HCT116 (cell line): Measurements from ENCODE around the gene COX8A. TPM values are rescaled to one million over a fixed set of nuclear protein-coding genes. Genes with fewer than 3 reads are reported as not detected.

Source experiments
- ATAC-seq: fragments of 200-7000 bp; cut with Tn5 transposase; 2 replicates; pipeline ENCODE4 v1.9.1; 2020; ENCODE audit warnings: mild to moderate bottlenecking, moderate library complexity
- BruUV-seq: library from RNA; stranded (reverse); fragments of 400-500 nt; replicated peaks from 2 replicates; lab custom pipeline; 2021; lab: Mats Ljungman, UMichigan
- CTCF ChIA-PET: fragments of 300-600 bp; sonication (Branson Sonifier 250); formaldehyde crosslinking; loops from one replicate; lab custom pipeline; 2021; ENCODE audit warnings: antibody characterized with exemption; lab: Charles Lee
- POLR2A ChIA-PET: fragments of 300-600, 350-600 bp; sonication (Branson Sonifier 250); formaldehyde crosslinking; loops from one replicate; lab custom pipeline; 2021; ENCODE audit warnings: antibody characterized with exemption; lab: Charles Lee
- RAD21 ChIA-PET, 2 experiments: fragments of 300-600 bp; sonication (Branson Sonifier 250); formaldehyde crosslinking; loops; one replicate each; lab custom pipeline; 2023; ENCODE audit warnings: low total read pairs in 2 of 2; ENCODE audit not compliant: uncharacterized antibody in 2 of 2, unreplicated experiment in 2 of 2, low non-redundant PET in 1 of 2; lab: Charles Lee
- DNase-seq: peaks from one replicate; pipeline ENCODE4 v3.0.0-alpha.2; 2010; ENCODE audit warnings: low read depth, low spot score
- H2AFZ ChIP-seq: fragments of 200-600 bp; shearing (Covaris generic), sonication (generic); 2 replicates; pipeline ENCODE4 v1.6.1; 2017; ENCODE audit warnings: low read depth, mixed run types, mixed read lengths, antibody characterized with exemption, low read length; ENCODE audit not compliant: poor library complexity, severe bottlenecking
- H3K27ac ChIP-seq: 2 replicates; pipeline ENCODE4 v1.5.1; 2012; ENCODE audit warnings: low read depth, low read length
- H3K27me3 ChIP-seq: fragments of 200-600 bp; sonication (generic); 2 replicates; pipeline ENCODE4 v1.6.1; 2016; ENCODE audit warnings: mixed run types, low read length, mixed read lengths; ENCODE audit not compliant: insufficient read depth
- H3K36me3 ChIP-seq, 2 experiments: fragments of 200-500 bp in 1 of 2; fragments of 200-600 bp in 1 of 2; sonication (Bioruptor generic) in 1 of 2; sonication (generic) in 1 of 2; 2 replicates each; pipeline versions ENCODE4 v1.5.1 to v1.6.1; 2014 to 2016; ENCODE audit warnings: low read length in 2 of 2, inconsistent platforms in 1 of 2, mixed read lengths in 1 of 2, mixed run types in 1 of 2; ENCODE audit not compliant: insufficient read depth in 2 of 2, control insufficient read depth in 1 of 2
- H3K4me1 ChIP-seq, 2 experiments: fragments of 200-600 bp in 1 of 2; sonication (generic) in 1 of 2; 2 replicates each; pipeline versions ENCODE4 v1.5.1 to v1.6.1; 2012 to 2017; ENCODE audit warnings: low read length in 2 of 2, inconsistent platforms in 1 of 2, mild to moderate bottlenecking in 1 of 2, mixed read lengths in 1 of 2, mixed run types in 1 of 2, moderate library complexity in 1 of 2; ENCODE audit not compliant: insufficient read depth in 2 of 2, control insufficient read depth in 1 of 2
- H3K4me2 ChIP-seq: fragments of 200-600 bp; sonication (generic); 2 replicates; pipeline ENCODE4 v1.6.1; 2017; ENCODE audit warnings: mixed run types, low read length, mixed read lengths
- H3K4me3 ChIP-seq, 2 experiments: fragments of 200-600 bp in 1 of 2; sonication (generic) in 1 of 2; replicated peaks in 1 of 2; 2 replicates each; pipeline ENCODE4 v1.5.1; 2011 to 2016; ENCODE audit warnings: low read length in 2 of 2, control low read depth in 1 of 2, low read depth in 1 of 2, mild to moderate bottlenecking in 1 of 2, mixed read lengths in 1 of 2, mixed run types in 1 of 2
- H3K79me2 ChIP-seq: fragments of 200-600 bp; sonication (generic); 2 replicates; pipeline ENCODE4 v1.6.1; 2017; ENCODE audit warnings: mild to moderate bottlenecking, mixed run types, low read length, moderate library complexity, mixed read lengths; ENCODE audit not compliant: insufficient read depth
- H3K9ac ChIP-seq: fragments of 200-600 bp; sonication (generic); 2 replicates; pipeline ENCODE4 v1.6.1; 2016; ENCODE audit warnings: low read length, mixed read lengths
- H3K9me2 ChIP-seq: fragments of 200-600 bp; sonication (generic), shearing (Covaris generic); 2 replicates; pipeline ENCODE4 v1.6.1; 2017; ENCODE audit warnings: mixed run types, mild to moderate bottlenecking, moderate library complexity; ENCODE audit not compliant: insufficient read depth
- H3K9me3 ChIP-seq, 2 experiments: fragments of 200-500 bp in 1 of 2; fragments of 200-600 bp in 1 of 2; sonication (Bioruptor generic) in 1 of 2; sonication (generic) in 1 of 2; 2 replicates each; pipeline ENCODE4 v1.6.1; 2014 to 2017; ENCODE audit warnings: low read length in 2 of 2, mixed read lengths in 2 of 2, inconsistent platforms in 1 of 2, low read depth in 1 of 2, mild to moderate bottlenecking in 1 of 2, mixed run types in 1 of 2, moderate library complexity in 1 of 2; ENCODE audit not compliant: control insufficient read depth in 1 of 2, insufficient read depth in 1 of 2
- H4K20me1 ChIP-seq: fragments of 200-600 bp; sonication (generic), shearing (Covaris generic); 2 replicates; pipeline ENCODE4 v1.6.1; 2017; ENCODE audit warnings: mixed run types, mild to moderate bottlenecking, moderate library complexity; ENCODE audit not compliant: insufficient read depth
- EZH2phosphoT487 ChIP-seq: fragments of 200-600 bp; IDR thresholded peaks from 2 replicates; pipeline ENCODE4 v1.6.1; 2018; ENCODE audit warnings: antibody characterized with exemption, borderline replicate concordance
- SRF ChIP-seq: IDR thresholded peaks from 2 replicates; pipeline ENCODE4 v1.6.1; 2012; ENCODE audit warnings: low read depth
- TCF7L2 ChIP-seq: IDR thresholded peaks from 2 replicates; pipeline ENCODE4 v1.7.0; 2011; ENCODE audit warnings: borderline replicate concordance, inconsistent platforms; ENCODE audit not compliant: insufficient read depth, insufficient read length; ENCODE audit errors: extremely low read depth
- ZNF274 ChIP-seq: fragments of 200-500 bp; sonication (Bioruptor generic); IDR thresholded peaks from 2 replicates; pipeline ENCODE4 v1.6.1; 2014; ENCODE audit warnings: mild to moderate bottlenecking, low read depth, low read length, inconsistent platforms
- intact Hi-C: fragments of 100-400 bp; cut with micrococcal nuclease; formaldehyde crosslinking; loops from 2 replicates; pipeline ENCODE4 v1.10.0; 2022
- total RNA-seq: library from RNA; stranded (reverse); gene quantifications from one replicate; pipeline ENCODE4 v1.2.1, GENCODE V29; 2021; ENCODE audit not compliant: unreplicated experiment
- TF ChIP-seq, protein P1 (sequence below), 3 experiments: fragments of 200-600 bp in 1 of 3; sonication (generic) in 1 of 3; IDR thresholded peaks in 2 of 3; conservative IDR thresholded peaks in 1 of 3; 2 replicates each; pipeline ENCODE4 v1.5.1; 2012 to 2017; ENCODE audit warnings: low read depth in 2 of 3, low read length in 2 of 3, antibody characterized with exemption in 1 of 3, borderline replicate concordance in 1 of 3, control low read depth in 1 of 3, mild to moderate bottlenecking in 1 of 3, mixed read lengths in 1 of 3, mixed run types in 1 of 3, moderate library complexity in 1 of 3; ENCODE audit not compliant: insufficient read depth in 1 of 3
- TF ChIP-seq, protein P2 (sequence below): IDR thresholded peaks from 2 replicates; pipeline ENCODE4 v1.6.1; 2011; ENCODE audit warnings: mild to moderate bottlenecking, low read length, moderate library complexity; ENCODE audit not compliant: insufficient replicate concordance; ENCODE audit errors: extremely low read depth

COX8A gene
- total RNA-seq, 1 experiment from 2014 or later = 536 TPM

DNA sequence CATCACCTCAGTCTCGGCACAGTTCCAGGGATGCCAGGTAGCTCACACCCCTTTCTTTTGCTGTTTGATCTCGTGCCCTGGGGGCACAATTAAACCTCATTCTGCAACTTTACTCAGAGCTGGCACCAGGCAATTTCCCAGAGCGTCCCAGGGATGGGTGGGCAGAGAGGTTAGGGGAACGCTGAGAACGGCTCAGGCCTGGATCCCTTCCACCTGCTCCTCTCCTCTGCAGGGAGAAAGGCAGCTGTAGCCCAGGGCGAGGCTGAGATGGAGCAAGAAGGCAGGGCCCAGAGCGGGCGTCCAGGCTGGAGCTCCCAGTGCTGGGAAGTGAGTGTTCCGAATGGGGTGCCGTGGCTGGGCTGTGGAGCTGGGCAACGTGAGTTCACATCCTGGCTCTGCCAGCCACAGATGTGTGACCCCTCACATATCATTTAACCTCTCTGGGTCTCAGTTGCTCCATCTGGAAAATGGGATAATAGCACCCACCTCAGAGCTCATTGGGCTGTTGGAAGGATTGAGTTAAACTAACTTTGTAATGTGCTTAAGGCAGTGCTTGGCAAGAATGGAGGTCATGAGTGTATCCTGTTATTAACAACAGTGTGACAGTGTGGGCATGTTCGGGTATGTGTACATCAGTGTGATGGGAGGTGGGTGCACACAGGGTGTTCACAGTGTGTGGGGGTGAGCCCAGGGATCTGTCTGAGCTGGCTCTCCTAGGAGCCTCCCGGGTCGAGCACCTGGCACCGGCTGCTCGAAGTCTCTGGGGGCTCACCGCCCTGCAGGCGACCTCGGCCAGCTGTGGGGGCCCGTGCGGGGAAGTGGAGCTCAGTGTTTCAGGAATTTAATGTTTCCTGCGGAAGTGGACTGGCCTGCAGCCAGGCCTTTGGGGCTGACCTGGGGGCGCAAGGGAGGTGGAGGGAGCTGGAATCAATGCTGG is 27.3 kb downstream of the COX8A start:
- TF ChIP-seq SRF = no peak
- TF ChIP-seq EZH2phosphoT487 = no peak
- no peak for TF ChIP-seq ZNF274
- TF ChIP-seq TCF7L2 = no peak
- TF ChIP-seq, protein P1, sequence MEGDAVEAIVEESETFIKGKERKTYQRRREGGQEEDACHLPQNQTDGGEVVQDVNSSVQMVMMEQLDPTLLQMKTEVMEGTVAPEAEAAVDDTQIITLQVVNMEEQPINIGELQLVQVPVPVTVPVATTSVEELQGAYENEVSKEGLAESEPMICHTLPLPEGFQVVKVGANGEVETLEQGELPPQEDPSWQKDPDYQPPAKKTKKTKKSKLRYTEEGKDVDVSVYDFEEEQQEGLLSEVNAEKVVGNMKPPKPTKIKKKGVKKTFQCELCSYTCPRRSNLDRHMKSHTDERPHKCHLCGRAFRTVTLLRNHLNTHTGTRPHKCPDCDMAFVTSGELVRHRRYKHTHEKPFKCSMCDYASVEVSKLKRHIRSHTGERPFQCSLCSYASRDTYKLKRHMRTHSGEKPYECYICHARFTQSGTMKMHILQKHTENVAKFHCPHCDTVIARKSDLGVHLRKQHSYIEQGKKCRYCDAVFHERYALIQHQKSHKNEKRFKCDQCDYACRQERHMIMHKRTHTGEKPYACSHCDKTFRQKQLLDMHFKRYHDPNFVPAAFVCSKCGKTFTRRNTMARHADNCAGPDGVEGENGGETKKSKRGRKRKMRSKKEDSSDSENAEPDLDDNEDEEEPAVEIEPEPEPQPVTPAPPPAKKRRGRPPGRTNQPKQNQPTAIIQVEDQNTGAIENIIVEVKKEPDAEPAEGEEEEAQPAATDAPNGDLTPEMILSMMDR (IDR thresholded peaks at IDR 0.05 in 2 of 3, conservative IDR thresholded peaks at IDR 0.05 in 1 of 3; ENCODE audit: borderline replicate concordance in 1 of 3, insufficient read depth in 1 of 3, low read depth in 2 of 3, low read length in 2 of 3) = no peak
- TF ChIP-seq, protein P2, sequence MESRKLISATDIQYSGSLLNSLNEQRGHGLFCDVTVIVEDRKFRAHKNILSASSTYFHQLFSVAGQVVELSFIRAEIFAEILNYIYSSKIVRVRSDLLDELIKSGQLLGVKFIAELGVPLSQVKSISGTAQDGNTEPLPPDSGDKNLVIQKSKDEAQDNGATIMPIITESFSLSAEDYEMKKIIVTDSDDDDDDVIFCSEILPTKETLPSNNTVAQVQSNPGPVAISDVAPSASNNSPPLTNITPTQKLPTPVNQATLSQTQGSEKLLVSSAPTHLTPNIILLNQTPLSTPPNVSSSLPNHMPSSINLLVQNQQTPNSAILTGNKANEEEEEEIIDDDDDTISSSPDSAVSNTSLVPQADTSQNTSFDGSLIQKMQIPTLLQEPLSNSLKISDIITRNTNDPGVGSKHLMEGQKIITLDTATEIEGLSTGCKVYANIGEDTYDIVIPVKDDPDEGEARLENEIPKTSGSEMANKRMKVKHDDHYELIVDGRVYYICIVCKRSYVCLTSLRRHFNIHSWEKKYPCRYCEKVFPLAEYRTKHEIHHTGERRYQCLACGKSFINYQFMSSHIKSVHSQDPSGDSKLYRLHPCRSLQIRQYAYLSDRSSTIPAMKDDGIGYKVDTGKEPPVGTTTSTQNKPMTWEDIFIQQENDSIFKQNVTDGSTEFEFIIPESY = no peak
- Histone ChIP-seq H3K4me3 (no peak overlapping the region), H2AFZ (no peak overlapping the region), H3K4me2 (no peak overlapping the region), H3K79me2 (0 out of 2 replicates have a peak, but pooled peaks cover 3% of the 10 kb centered on the region), H3K9me3 (no peaks in the 10 kb centered on the region), H3K9ac (no peak overlapping the region), H3K27ac (no peak overlapping the region), H3K36me3 (peaks cover 5 to 12% of the 10 kb centered on the region in 2 experiments; a peak in 3 of 4 replicates), H3K9me2 (no peaks in the 10 kb centered on the region), H3K27me3 (no peaks in the 10 kb centered on the region), H3K4me1 (peaks cover 7 to 20% of the 10 kb centered on the region in 2 experiments), H4K20me1 (no peaks in the 10 kb centered on the region)
- ATAC-seq (no peak), DNase-seq (no peak)
- intact Hi-C loops = loop anchor here (10.0 kb wide), 1 partner anchor 143 kb away; no protein-coding TSS in a partner anchor
- no TSS peak for BruUV-seq
- CTCF ChIA-PET = no interaction called here
- RAD21 ChIA-PET = no interaction called here
- POLR2A ChIA-PET = no interaction called here
